Activated T-helper 2 cell treated with anti-CD3 and anti-CD28 coated beads, Interferon-gamma antibody, Interleukin-2, Interleukin-4, amounts not matched to agents 10 μg/mL and 5 μg/mL and 100 μg/mL, durations not matched to agents 14 hours and 24 hours and 36 hours (primary cell): ENCODE measurements around the gene GPR152. TPM values are rescaled to one million over a fixed set of nuclear protein-coding genes. Genes with fewer than 3 reads are reported as not detected.
"Not testable (repeated sequence)": the region's sequence is repeated elsewhere in the genome, so short reads cannot be mapped to it uniquely, and the experiment has no call there.

Experiments used
- DNase-seq: peaks from one replicate; pipeline ENCODE4 v3.0.0; 2021; ENCODE audit warnings: low spot score
- H3K27ac Mint-ChIP-seq: one replicate; pipeline ENCODE4 v1.8.0; 2021; ENCODE audit warnings: mixed read lengths
- H3K27me3 Mint-ChIP-seq: one replicate; pipeline ENCODE4 v1.8.0; 2021; ENCODE audit warnings: low read depth, mixed read lengths
- H3K36me3 Mint-ChIP-seq: one replicate; pipeline ENCODE4 v1.8.0; 2021; ENCODE audit warnings: low read depth, mixed read lengths
- H3K4me1 Mint-ChIP-seq: one replicate; pipeline ENCODE4 v1.8.0; 2021; ENCODE audit warnings: low read depth, mixed read lengths
- H3K4me3 Mint-ChIP-seq: one replicate; pipeline ENCODE4 v1.8.0; 2021; ENCODE audit warnings: low read depth, mild to moderate bottlenecking, moderate library complexity, mixed read lengths
- H3K9me3 Mint-ChIP-seq: one replicate; pipeline ENCODE4 v1.8.0; 2021; ENCODE audit warnings: mixed read lengths
- intact Hi-C: fragments of 100-400 bp; cut with micrococcal nuclease; formaldehyde crosslinking; loops from one replicate; pipeline ENCODE4 v1.15.1; 2023
- total RNA-seq: library from RNA; stranded (reverse); gene quantifications from 2 replicates; pipeline ENCODE4 v1.2.3, GENCODE V29; 2022

The GPR152 gene
- total RNA-seq, 1 donor from 2014 or later: not detected

- no peaks in the 10 kb centered on the region for H3K9me3 Mint-ChIP-seq
- no peak for DNase-seq
- peaks cover 17% of the 10 kb centered on the region for H3K4me1 Mint-ChIP-seq
- H3K27ac Mint-ChIP-seq: peak overlapping the region; percentile 93
- H3K36me3 Mint-ChIP-seq: peaks cover 35% of the 10 kb centered on the region
- no peaks in the 10 kb centered on the region for H3K27me3 Mint-ChIP-seq
- H3K4me3 Mint-ChIP-seq: peak overlapping the region; percentile 98
- intact Hi-C loops: loop anchor here (2.0 kb wide), 1 partner anchor 14 kb away; the partner anchor contains the start of gene CORO1B
Measured at GRCh38 chr11:67429038-67429668, 23.4 kb downstream of the GPR152 start.

- H3K27ac Mint-ChIP-seq: peak within 1 kb of the TSS; percentile 93
- no peaks in the 10 kb centered on the region for H3K27me3 Mint-ChIP-seq
- peak within 1 kb of the TSS; percentile 98 for H3K4me3 Mint-ChIP-seq
- H3K4me1 Mint-ChIP-seq: peaks cover 15% of the 10 kb centered on the region
- peak; percentile 98 for DNase-seq
- intact Hi-C loops: loop anchor here (1.0 to 2.0 kb wide), 4 partner anchors 8 to 41 kb away; partner anchors contain the start of genes CORO1B, PPP1CA and TMEM134
- peaks cover 33% of the 10 kb centered on the region for H3K36me3 Mint-ChIP-seq
- H3K9me3 Mint-ChIP-seq: no peaks in the 10 kb centered on the region
Measured at GRCh38 chr11:67428052-67429001, 24.2 kb downstream of the GPR152 start, which contains the start of gene RPS6KB2. RPS6KB2 (plus strand) TSS chr11:67428494; CDS start chr11:67428546, 52 bp downstream.

- H3K9me3 Mint-ChIP-seq, intact Hi-C loops, H3K27me3 Mint-ChIP-seq, DNase-seq: not testable (repeated sequence)
- Mint-ChIP-seq H3K4me1 (peaks cover 13% of the 10 kb centered on the region), H3K27ac (peak overlapping the region; percentile 93), H3K4me3 (peak overlapping the region; percentile 98), H3K36me3 (peaks cover 27% of the 10 kb centered on the region)
Measured at GRCh38 chr11:67427364-67427859, 25.1 kb downstream of the GPR152 start.

GRCh38 chr11:67423891-67424613 lies 28.5 kb downstream of the GPR152 start:
- H3K4me1 Mint-ChIP-seq: peaks cover 14% of the 10 kb centered on the region
- intact Hi-C loops: loop anchor here (5.0 kb wide), 2 partner anchors 83 to 383 kb away; partner anchors contain the start of genes CDK2AP2 and PITPNM1
- no peak overlapping the region for H3K27ac Mint-ChIP-seq
- no peak overlapping the region for H3K4me3 Mint-ChIP-seq
- H3K27me3 Mint-ChIP-seq: peaks cover 1% of the 10 kb centered on the region
- H3K9me3 Mint-ChIP-seq: no peaks in the 10 kb centered on the region
- H3K36me3 Mint-ChIP-seq: peaks cover 7% of the 10 kb centered on the region
- DNase-seq: no peak

- H3K4me1 Mint-ChIP-seq: peaks cover 16% of the 10 kb centered on the region
- DNase-seq: no peak
- H3K9me3 Mint-ChIP-seq: no peaks in the 10 kb centered on the region
- intact Hi-C loops: loop anchor here (5.0 kb wide), 2 partner anchors 84 to 384 kb away; partner anchors contain the start of genes CDK2AP2 and PITPNM1
- peaks cover 2% of the 10 kb centered on the region for H3K36me3 Mint-ChIP-seq
- no peak overlapping the region for H3K27ac Mint-ChIP-seq
- no peak overlapping the region for H3K4me3 Mint-ChIP-seq
- peaks cover 1% of the 10 kb centered on the region for H3K27me3 Mint-ChIP-seq
Measured at GRCh38 chr11:67423466-67423865, 29.1 kb downstream of the GPR152 start.

- Mint-ChIP-seq H3K36me3 (peaks cover 2% of the 10 kb centered on the region), H3K4me1 (peaks cover 16% of the 10 kb centered on the region), H3K4me3 (no peak overlapping the region), H3K27ac (no peak overlapping the region), H3K9me3 (no peaks in the 10 kb centered on the region), H3K27me3 (peaks cover 1% of the 10 kb centered on the region)
- no peak for DNase-seq
- intact Hi-C loops: loop anchor here (5.0 kb wide), 2 partner anchors 84 to 384 kb away; partner anchors contain the start of genes CDK2AP2 and PITPNM1
Measured at GRCh38 chr11:67422891-67423290, 29.6 kb downstream of the GPR152 start.

- peak overlapping the region; percentile 67 for H3K4me3 Mint-ChIP-seq
- no peak for DNase-seq
- intact Hi-C loops: loop anchor here (2.0 to 5.0 kb wide), 3 partner anchors 17 to 386 kb away; partner anchors contain the start of genes CDK2AP2, PITPNM1 and TBC1D10C
- peaks cover 17% of the 10 kb centered on the region for H3K4me1 Mint-ChIP-seq
- H3K27ac Mint-ChIP-seq: no peak overlapping the region
- H3K9me3 Mint-ChIP-seq: no peaks in the 10 kb centered on the region
- peaks cover 4% of the 10 kb centered on the region for H3K27me3 Mint-ChIP-seq
- no peaks in the 10 kb centered on the region for H3K36me3 Mint-ChIP-seq
Measured at GRCh38 chr11:67421430-67422031, 31.0 kb downstream of the GPR152 start.

GRCh38 chr11:67420646-67421429 lies 31.7 kb downstream of the GPR152 start:
- intact Hi-C loops: loop anchor here (2.0 to 5.0 kb wide), 3 partner anchors 16 to 386 kb away; partner anchors contain the start of genes CDK2AP2, PITPNM1 and TBC1D10C
- peaks cover 24% of the 10 kb centered on the region for H3K4me1 Mint-ChIP-seq
- no peak overlapping the region for H3K27ac Mint-ChIP-seq
- H3K9me3 Mint-ChIP-seq: no peaks in the 10 kb centered on the region
- H3K36me3 Mint-ChIP-seq: no peaks in the 10 kb centered on the region
- H3K27me3 Mint-ChIP-seq: peaks cover 10% of the 10 kb centered on the region
- H3K4me3 Mint-ChIP-seq: peak overlapping the region; percentile 67
- peak; percentile 94 for DNase-seq

GRCh38 chr11:67420147-67420645 lies 32.3 kb downstream of the GPR152 start:
- intact Hi-C loops: loop anchor here (2.0 to 5.0 kb wide), 3 partner anchors 15 to 387 kb away; partner anchors contain the start of genes CDK2AP2, PITPNM1 and TBC1D10C
- H3K27ac Mint-ChIP-seq: peak overlapping the region; percentile 33
- no peaks in the 10 kb centered on the region for H3K36me3 Mint-ChIP-seq
- DNase-seq: no peak
- H3K27me3 Mint-ChIP-seq: peaks cover 10% of the 10 kb centered on the region
- peaks cover 24% of the 10 kb centered on the region for H3K4me1 Mint-ChIP-seq
- H3K4me3 Mint-ChIP-seq: peak overlapping the region; percentile 77
- H3K9me3 Mint-ChIP-seq: no peaks in the 10 kb centered on the region

- no peaks in the 10 kb centered on the region for H3K36me3 Mint-ChIP-seq
- H3K9me3 Mint-ChIP-seq: no peaks in the 10 kb centered on the region
- peak overlapping the region; percentile 77 for H3K4me3 Mint-ChIP-seq
- intact Hi-C loops: loop anchor here (2.0 to 5.0 kb wide), 3 partner anchors 15 to 388 kb away; partner anchors contain the start of genes CDK2AP2, PITPNM1 and TBC1D10C
- no peak overlapping the region for H3K27ac Mint-ChIP-seq
- H3K4me1 Mint-ChIP-seq: peaks cover 23% of the 10 kb centered on the region
- no peak for DNase-seq
- peaks cover 10% of the 10 kb centered on the region for H3K27me3 Mint-ChIP-seq
Measured at GRCh38 chr11:67419325-67420049, 33.0 kb downstream of the GPR152 start.
